DMS114 treated with DMSO at 0.1 percent for 48 hours (cell line): Measurements from ENCODE around the gene C2orf15.
"Not testable (repeated sequence)": the region's sequence is repeated elsewhere in the genome, so short reads cannot be mapped to it uniquely, and the experiment has no call there.

Source experiments
- DNase-seq: peaks from one replicate; lab custom pipeline; 2025; ENCODE audit not compliant: unreplicated experiment; lab: John Stamatoyannopoulos, UW

The C2orf15 gene

GRCh38 chr2:99159594-99159993 lies 18.1 kb downstream of the C2orf15 start:
- DNase-seq: no peak

- DNase-seq: no peak
These were observed 24.7 kb downstream of the C2orf15 start for GRCh38 chr2:99166218-99166617.

- DNase-seq: no peak
These were observed 28.0 kb downstream of the C2orf15 start for GRCh38 chr2:99169534-99169933.

- DNase-seq: no peak
These were observed 30.1 kb downstream of the C2orf15 start for GRCh38 chr2:99171377-99172140.

- DNase-seq: peak; percentile 96
These were observed 39.5 kb downstream of the C2orf15 start, which contains the start of the genes MITD1 and MRPL30 for GRCh38 chr2:99180755-99181623. MITD1 (minus strand) TSS chr2:99181058; CDS start chr2:99180981, 77 bp downstream. MRPL30 (plus strand) TSS chr2:99181184; CDS start chr2:99186204, 5,020 bp downstream.

GRCh38 chr2:99181624-99182000 lies 40.1 kb downstream of the C2orf15 start:
- no peak for DNase-seq

GRCh38 chr2:99183025-99183424 lies 41.5 kb downstream of the C2orf15 start:
- DNase-seq: no peak

GRCh38 chr2:99184811-99185210 lies 43.3 kb downstream of the C2orf15 start:
- no peak for DNase-seq

GRCh38 chr2:99187011-99187410 lies 45.5 kb downstream of the C2orf15 start:
- DNase-seq: no peak

GRCh38 chr2:99188357-99188756 lies 46.9 kb downstream of the C2orf15 start:
- no peak for DNase-seq

GRCh38 chr2:99190548-99190947 lies 49.0 kb downstream of the C2orf15 start:
- DNase-seq: no peak

- not testable (repeated sequence) for DNase-seq
These were observed 50.9 kb downstream of the C2orf15 start for GRCh38 chr2:99192364-99192763.

GRCh38 chr2:99198103-99198841 lies 56.8 kb downstream of the C2orf15 start:
- DNase-seq: no peak

GRCh38 chr2:99200076-99200800 lies 58.7 kb downstream of the C2orf15 start:
- DNase-seq: no peak
